ENCODE data around the gene KDM2A. TPM values are rescaled to one million over a fixed set of nuclear protein-coding genes. Genes with fewer than 3 reads are reported as not detected.

Gene KDM2A
- total RNA-seq, 1 experiment from 2014 or later: 65.3 TPM

- H3K4me1 ChIP-seq (ENCODE audit: insufficient read depth, low read length): peaks cover 17% of the 10 kb centered on the region
- peaks cover 60% of the 10 kb centered on the region for H3K79me2 ChIP-seq (ENCODE audit: low read length)
- no peak overlapping the region for H3K27ac ChIP-seq (ENCODE audit: low read length)
- H3K36me3 ChIP-seq (ENCODE audit: low read depth, low read length): peaks cover 19% of the 10 kb centered on the region; the same call in 1 of the 2 replicates
- POLR2A ChIA-PET (ENCODE audit: unreplicated experiment): no interaction called here
- H2AFZ ChIP-seq (ENCODE audit: low read length): no peak overlapping the region
- no peak overlapping the region for H3K4me3 ChIP-seq (ENCODE audit: low read length)
- TF ChIP-seq EZH2 (IDR thresholded peaks at IDR 0.05; ENCODE audit: low read length, unreplicated experiment): no peak
- TF ChIP-seq CTCF (conservative IDR thresholded peaks at IDR 0.05; ENCODE audit: low read depth, low read length): no peak
- TF ChIP-seq EZH2phosphoT487 (IDR thresholded peaks at IDR 0.05; ENCODE audit: borderline replicate concordance, low read length): no peak
- no peaks in the 10 kb centered on the region for H3K9me2 ChIP-seq (replicated peaks; ENCODE audit: low read length)
- 0 out of 2 replicates have a peak, but pooled peaks cover 4% of the 10 kb centered on the region for H4K20me1 ChIP-seq (ENCODE audit: low read length)
- DNase-seq (no peak), ATAC-seq (no peak)
- intact Hi-C loops (cut with micrococcal nuclease): no loop called here
- no peaks in the 10 kb centered on the region for H3K9me3 ChIP-seq (ENCODE audit: low read length)
- H3K9ac ChIP-seq (ENCODE audit: low read length): no peak overlapping the region
- no peaks in the 10 kb centered on the region for H3F3A ChIP-seq (ENCODE audit: low read length, unreplicated experiment)
- no peaks in the 10 kb centered on the region for H3K27me3 ChIP-seq (ENCODE audit: low read length)
- no TSS peak for BruUV-seq (replicated peaks)
- CTCF ChIA-PET: no interaction called here
- H3K4me2 ChIP-seq (ENCODE audit: low read length): no peak overlapping the region
These were observed 59.8 kb downstream of the KDM2A start for GRCh38 chr11:67178878-67179277.

- Histone ChIP-seq H3K9ac (ENCODE audit: low read length) (no peak overlapping the region), H3K4me2 (ENCODE audit: low read length) (no peak overlapping the region), H3K9me3 (ENCODE audit: low read length) (no peaks in the 10 kb centered on the region), H3K9me2 (replicated peaks; ENCODE audit: low read length) (no peaks in the 10 kb centered on the region), H3K27me3 (ENCODE audit: low read length) (no peaks in the 10 kb centered on the region), H3K36me3 (ENCODE audit: low read depth, low read length) (peaks cover 24% of the 10 kb centered on the region; the same call in 1 of the 2 replicates), H4K20me1 (ENCODE audit: low read length) (0 out of 2 replicates have a peak, but pooled peaks cover 4% of the 10 kb centered on the region), H3K27ac (ENCODE audit: low read length) (peak overlapping the region; percentile 42), H3K79me2 (ENCODE audit: low read length) (peaks cover 49% of the 10 kb centered on the region), H2AFZ (ENCODE audit: low read length) (no peak overlapping the region), H3K4me1 (ENCODE audit: insufficient read depth, low read length) (peaks cover 17% of the 10 kb centered on the region), H3K4me3 (ENCODE audit: low read length) (no peak overlapping the region), H3F3A (ENCODE audit: low read length, unreplicated experiment) (no peaks in the 10 kb centered on the region)
- intact Hi-C loops (cut with micrococcal nuclease): loop anchor here (2.0 kb wide), 1 partner anchor 17 kb away; no protein-coding TSS in a partner anchor
- CTCF ChIA-PET: no interaction called here
- no TSS peak for BruUV-seq (replicated peaks)
- TF ChIP-seq EZH2 (IDR thresholded peaks at IDR 0.05; ENCODE audit: low read length, unreplicated experiment) (no peak), EZH2phosphoT487 (IDR thresholded peaks at IDR 0.05; ENCODE audit: borderline replicate concordance, low read length) (no peak), CTCF (conservative IDR thresholded peaks at IDR 0.05; ENCODE audit: low read depth, low read length) (no peak)
- DNase-seq (peak; percentile 48), ATAC-seq (peak; percentile 75)
- POLR2A ChIA-PET (ENCODE audit: unreplicated experiment): interaction anchor here (0.6 kb wide), 1 partner anchor 65 kb away, joined by 3 read pairs; no protein-coding TSS in a partner anchor
These were observed 60.9 kb downstream of the KDM2A start for GRCh38 chr11:67179892-67180490.

- 0 out of 2 replicates have a peak, but pooled peaks cover 5% of the 10 kb centered on the region for H3K36me3 ChIP-seq (ENCODE audit: low read depth, low read length)
These were observed 75.0 kb downstream of the KDM2A start for GRCh38 chr11:67194096-67194495.

More at GRCh38 chr11:67194096-67194495, 75.0 kb downstream of the KDM2A start:
- H3K9me3 ChIP-seq (ENCODE audit: low read length): no peaks in the 10 kb centered on the region
- H3K9ac ChIP-seq (ENCODE audit: low read length): no peak overlapping the region
- H2AFZ ChIP-seq (ENCODE audit: low read length): no peak overlapping the region
- H3K79me2 ChIP-seq (ENCODE audit: low read length): no peaks in the 10 kb centered on the region
- TF ChIP-seq EZH2 (IDR thresholded peaks at IDR 0.05; ENCODE audit: low read length, unreplicated experiment) (no peak), EZH2phosphoT487 (IDR thresholded peaks at IDR 0.05; ENCODE audit: borderline replicate concordance, low read length) (no peak), CTCF (conservative IDR thresholded peaks at IDR 0.05; ENCODE audit: low read depth, low read length) (no peak)
- no peaks in the 10 kb centered on the region for H3K9me2 ChIP-seq (replicated peaks; ENCODE audit: low read length)
- no peak for DNase-seq
- H3K4me1 ChIP-seq (ENCODE audit: insufficient read depth, low read length): peaks cover 23% of the 10 kb centered on the region
- no peak overlapping the region for H3K4me2 ChIP-seq (ENCODE audit: low read length)
- POLR2A ChIA-PET (ENCODE audit: unreplicated experiment): no interaction called here
- intact Hi-C loops (cut with micrococcal nuclease): no loop called here
- no TSS peak for BruUV-seq (replicated peaks)
- H3K4me3 ChIP-seq (ENCODE audit: low read length): no peak overlapping the region
- no peak for ATAC-seq
- peaks cover 7% of the 10 kb centered on the region for H3F3A ChIP-seq (ENCODE audit: low read length, unreplicated experiment)
- H3K27ac ChIP-seq (ENCODE audit: low read length): no peak overlapping the region
- no peaks in the 10 kb centered on the region for H4K20me1 ChIP-seq (ENCODE audit: low read length)
- CTCF ChIA-PET: no interaction called here
- no peaks in the 10 kb centered on the region for H3K27me3 ChIP-seq (ENCODE audit: low read length)
